Hematopoietic multipotent progenitor cell treated with erythropoietin and hydrocortisone succinate and interleukin-3 and kit ligand, for 4 days (in vitro differentiated cells): ENCODE results near the gene TFAP2A.

Source experiments
- DNase-seq: peaks from one replicate; pipeline ENCODE4 v3.0.0-alpha.2; 2015

TFAP2A gene

DNA sequence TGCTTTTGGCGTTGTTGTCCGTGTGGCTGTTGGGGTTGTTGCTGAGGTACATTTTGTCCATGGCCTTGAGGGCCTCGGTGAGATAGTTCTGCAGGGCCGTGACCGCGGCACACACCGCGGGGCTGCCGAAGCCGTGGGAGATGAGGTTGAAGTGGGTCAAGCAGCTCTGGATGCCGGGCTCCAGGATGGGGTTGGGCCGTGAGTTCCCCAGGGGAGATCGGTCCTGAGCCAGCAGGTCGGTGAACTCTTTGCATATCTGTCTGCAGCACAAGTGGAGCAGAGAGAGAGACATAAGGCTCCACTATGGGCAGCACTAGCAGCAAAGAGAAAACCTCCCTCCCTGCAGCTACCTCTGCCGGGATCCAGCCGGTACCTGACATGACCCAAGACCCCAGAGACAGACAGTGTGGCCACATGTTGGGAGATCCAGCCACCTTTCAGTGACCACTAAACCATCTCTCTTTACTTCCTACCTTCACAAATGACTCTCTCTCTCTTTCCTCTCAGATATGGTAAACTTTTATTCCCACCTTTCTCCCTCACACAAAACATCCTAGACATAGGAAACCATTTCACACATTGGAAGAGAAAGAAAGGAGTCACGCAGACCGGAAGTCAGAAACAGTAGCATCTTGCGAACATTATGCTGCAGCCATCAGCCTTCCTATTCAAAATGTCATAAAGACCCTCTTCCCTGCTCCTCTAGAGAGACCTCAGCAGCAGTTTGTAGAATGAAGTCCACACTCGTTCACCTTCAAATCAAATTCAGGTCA, 16.2 kb downstream of the TFAP2A start:
- no peak for DNase-seq

DNA sequence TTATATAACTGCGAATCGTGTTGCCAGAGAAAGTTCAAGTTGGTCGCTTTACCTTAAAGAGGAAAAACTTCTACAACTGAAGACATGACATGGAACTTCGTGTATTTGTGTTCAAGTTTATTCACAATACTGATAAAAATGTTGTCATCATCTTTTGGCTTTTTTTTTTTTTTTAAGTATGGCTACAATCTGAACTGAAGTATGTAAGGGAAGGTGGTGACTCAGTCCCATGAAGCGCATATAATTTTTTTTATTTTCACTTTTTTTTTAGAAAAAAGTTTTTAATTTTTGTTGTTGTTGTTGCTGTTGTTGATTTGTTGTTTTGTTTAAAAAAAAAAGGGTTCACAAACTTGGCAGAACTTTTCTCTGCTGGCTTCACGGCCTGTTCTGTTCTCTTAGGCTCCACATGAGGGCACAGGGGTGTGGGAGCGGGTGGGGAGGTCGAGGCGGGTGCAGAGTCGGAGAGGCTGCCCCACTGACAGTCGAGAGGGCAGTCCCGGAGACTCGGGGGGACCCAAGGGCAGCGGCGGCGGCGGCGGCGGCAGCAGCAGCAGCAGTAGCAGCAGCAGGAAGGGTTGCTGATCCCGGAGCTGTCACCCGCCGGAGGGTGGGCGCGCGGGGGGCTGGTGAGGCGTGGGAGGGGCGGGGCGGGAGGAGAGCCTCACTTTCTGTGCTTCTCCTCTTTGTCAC, 17.0 kb downstream of the TFAP2A start:
- DNase-seq: no peak

DNA sequence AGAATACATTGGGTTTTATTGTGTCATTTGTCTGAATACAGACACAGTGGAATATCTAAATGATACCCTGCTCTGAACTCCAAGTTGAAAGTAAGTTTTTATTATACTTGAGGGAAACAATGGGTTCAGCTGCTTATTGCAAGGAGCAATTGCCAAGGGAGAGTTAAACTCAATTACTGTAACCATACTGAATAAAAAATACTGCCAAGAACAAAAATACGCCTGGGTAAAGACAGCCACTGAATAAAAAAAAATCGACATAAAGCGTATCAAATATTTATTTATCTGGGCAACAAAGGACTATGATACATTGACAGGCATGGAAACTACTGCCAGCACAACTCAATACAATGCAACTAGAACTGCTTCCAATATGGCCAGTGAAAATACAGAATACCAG, 18.1 kb downstream of the TFAP2A start:
- DNase-seq: no peak

DNA sequence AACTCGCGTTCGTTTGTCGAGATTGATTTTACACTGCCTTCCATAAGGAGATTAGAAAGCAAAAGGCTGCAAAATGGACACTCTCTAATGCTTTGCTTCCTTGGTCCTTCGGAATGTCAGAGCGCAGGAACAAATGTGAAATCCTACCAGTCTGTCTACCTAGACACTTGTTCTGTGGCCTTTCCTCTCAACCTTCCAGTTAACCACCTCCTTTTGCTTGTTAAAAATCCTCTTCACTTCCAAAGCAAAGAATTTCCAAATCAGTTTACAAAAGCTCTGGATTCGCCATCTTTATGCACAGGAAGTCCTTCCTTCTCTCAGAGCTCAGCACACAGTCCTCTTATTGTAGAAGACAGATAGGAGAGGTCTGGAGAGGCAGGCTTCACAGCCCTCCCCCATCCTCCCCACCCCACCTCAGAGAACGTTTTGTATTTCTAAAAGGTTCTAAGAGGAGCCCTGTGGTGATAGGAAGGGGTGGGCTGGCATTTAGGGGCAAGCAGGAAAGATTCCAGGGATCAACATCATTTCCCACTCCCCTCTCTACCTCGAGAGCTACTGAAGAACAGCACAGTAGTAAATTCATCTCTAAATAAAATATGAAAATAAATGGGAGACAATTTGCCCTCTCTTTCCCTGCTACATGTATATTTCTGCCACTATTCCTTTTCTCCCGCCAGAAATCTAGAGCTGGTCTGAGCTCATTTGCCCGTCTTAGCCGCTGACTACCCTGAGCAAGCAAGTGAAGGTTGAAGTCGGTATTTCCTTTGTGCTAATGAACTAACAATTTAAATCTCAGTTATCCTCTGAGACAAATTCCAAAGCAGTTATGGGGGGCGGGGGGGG, 18.9 kb downstream of the TFAP2A start:
- DNase-seq: no peak

DNA sequence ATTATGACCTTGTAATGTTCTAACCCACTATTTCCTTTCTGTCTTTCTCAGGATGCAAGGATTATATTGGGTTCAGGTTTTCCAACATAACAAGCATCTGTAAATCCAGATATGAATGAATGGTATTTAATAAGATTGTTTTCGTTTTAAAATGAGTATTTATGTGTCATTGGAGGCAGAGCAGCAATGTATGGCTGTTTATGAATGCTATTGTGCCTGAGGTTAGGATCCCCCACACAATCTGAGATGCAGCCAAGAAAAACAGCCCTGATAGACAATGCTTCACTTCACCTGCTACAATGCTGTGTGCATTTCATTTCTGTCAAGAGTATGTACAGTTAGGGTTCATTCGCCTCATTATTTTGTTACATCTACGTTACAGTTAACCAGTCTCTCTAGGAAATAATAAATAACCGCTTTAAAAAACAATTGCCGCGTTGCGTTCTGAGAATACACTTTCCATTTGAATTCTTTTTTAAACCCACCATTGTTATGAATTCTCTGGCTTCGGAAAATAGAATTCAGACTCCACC, 19.6 kb downstream of the TFAP2A start:
- DNase-seq: no peak

DNA sequence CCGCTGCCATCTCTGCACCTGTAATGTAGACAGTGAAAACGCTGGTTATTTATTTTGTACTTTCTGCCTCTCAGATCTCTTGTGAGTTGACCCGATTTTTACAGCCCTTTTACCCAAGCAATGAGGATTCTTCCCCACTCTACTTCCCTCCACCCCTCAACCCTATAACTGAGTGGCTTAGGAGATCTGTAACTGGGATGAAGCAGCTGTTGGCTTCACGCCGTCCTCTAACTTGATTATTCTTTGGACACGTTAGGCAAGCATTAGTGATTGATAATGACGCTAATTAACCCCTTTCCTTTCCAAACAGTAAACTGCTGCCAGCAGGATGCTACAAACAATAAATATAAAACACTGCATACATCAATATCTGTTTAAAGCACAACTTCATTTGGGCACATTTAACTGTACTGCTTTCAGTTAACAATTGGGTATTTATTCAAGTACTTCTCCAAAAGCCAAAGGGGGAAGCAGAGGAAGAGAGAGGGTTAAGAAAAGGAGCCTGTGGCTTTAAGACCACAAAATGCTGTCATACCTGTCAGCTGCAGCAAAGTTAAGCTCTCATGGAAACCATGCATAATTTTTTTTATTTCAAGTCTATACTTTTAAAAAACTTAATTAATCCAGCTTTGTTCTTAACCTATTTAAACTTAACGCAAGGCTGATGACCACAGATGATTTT, 21.2 kb downstream of the TFAP2A start:
- DNase-seq: no peak

DNA sequence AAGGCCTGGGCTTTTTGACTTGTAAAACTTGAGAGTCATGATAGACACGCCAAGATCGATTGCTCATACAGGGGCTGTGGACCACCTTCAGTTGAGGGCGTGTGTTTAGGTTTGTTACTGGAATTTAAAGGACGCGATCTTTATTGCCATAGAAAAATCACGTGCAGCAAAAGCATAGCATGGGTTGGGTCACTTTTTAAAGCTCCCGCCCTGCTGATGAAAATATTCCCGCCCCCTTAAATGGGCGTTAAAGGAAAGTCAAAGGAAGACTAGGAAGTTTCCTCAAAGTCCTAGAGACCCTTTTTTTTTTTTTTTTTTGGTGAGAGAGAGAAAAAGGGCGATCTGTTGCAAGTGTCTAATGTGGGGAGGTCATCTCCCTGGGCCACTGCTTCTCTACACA, 23.1 kb downstream of the TFAP2A start:
- no peak for DNase-seq

DNA sequence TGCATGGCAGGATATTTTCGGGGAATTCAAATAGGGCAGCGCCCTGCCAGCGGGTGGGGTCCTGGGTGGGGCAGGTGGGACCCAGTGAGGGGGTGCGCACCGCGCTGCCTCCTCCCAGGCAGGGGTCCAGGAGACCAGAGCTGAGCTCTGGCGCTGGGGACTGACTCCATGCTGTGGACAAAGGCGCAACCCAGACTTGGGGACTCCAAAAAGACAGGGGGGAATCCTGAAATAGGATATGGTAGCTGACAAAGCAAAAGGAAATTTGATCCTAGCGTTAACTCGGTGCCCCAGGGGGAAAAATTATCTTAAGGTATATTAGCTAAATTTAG, 23.6 kb downstream of the TFAP2A start:
- DNase-seq: no peak

DNA sequence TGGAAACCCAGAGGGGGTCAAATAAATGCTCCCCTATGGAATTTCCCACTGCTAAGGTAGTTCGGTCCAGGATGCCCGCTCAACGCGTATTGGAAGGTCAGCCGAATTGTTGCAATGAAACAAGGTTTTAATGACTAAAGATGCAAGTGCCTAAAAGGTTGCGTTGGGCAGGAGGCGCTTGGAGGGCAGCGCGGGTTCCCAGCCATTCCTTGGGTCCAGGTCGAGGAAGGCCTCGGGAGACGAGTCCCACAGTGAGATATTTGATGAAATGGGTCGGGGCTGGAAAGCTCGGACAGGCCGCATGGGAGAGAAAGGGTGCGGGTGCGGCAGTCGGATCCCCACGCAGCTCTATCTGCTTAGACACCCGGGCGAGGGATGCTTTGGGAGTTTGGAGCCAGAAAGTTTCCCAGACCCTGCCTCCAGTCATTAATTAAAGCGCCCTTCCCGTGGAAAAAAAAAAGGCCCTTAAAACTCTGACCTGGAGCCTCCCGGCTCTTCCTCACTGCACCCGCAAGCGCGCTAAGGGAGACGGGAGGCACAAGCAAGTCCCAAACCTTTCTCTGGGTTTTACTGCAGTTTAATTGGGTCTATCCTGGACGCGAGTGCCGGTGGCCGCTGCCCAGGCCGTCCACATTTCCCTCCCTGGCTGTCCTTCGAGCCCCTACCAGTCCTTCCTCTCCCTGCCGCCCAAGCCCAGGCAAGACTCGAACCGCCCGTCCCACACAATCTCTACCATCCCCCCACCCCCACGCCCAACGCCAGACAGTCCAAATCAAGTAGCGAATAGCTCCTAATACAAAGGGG, 24.2 kb downstream of the TFAP2A start:
- no peak for DNase-seq

DNA sequence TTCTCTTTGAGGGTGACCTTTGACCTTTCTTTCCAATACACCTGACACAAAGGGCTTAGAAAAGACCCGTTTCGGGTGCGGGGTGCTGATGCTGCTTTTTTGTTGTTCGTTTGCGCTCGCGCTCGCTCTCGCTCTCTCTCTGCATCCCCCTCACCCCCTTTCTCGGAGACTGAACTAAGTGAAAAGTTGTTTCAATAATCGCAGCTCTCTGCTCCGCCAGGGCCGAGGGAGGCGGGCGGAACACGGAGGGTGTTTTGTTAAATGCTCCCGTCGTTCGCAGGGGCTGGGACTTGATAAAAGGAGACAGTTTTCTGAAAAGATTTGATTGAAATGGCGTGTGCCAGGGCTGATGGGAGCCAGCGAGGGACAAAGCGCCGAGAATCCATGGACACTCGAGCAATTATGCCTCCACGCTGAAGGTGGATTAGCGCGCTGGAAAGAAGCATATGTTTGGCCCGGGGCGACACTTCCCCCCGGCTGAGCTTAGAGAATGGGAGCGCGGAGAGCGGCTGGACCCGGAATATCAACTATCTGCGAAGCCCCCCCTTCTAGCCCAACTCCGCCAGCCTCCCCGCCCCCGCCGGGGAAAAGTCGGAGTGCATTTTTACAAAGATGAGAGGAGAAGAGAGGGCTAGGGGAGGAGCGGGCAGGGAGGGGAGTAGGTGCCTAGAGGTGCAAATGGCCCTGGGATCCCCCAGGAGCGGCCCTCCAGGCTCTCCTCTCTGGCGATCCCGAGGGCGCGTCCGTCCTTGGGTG, 25.0 kb downstream of the TFAP2A start:
- DNase-seq: no peak

DNA sequence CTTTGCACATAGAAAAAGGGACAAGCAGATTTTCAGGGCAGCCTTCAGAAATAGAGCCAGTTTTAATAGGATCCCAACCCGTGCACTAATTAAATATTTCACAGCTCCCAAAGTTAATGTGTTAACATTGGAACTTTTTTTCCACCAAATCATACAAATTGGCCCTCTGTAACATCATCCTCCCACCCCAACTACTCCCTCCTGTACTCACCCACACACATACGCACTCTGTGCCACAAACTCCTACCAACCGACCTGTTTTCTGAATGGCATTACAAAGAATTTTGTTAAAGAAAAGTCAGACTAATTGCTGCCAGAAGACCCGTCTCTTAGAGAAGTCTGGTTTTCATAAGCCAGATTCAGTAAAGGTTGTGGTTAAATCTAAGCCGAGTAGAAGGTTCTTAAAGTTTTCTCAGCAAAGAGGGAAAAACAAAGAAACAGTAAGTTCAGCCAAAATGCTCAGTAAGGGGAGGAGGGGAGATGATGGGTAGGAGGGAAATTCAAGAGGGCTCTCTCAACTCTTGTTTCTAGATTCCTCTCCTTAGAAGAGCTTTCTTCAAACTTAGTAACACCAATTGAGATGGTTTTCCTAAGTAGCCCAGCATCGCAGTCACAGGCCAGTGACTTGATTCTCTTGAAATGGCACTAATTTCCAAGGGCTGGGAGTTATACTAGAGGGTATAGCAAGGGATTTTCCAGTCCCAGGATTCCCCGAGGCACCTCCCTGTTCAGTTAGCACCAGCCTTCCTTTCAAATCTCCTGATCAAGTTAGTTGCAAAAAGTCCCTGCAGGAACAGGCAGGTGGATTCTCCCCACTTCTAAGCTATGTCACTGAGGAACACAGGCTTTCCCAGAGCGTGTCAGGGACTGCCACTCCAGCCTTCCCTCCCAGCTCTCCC, 27.9 kb downstream of the TFAP2A start:
- no peak for DNase-seq

DNA sequence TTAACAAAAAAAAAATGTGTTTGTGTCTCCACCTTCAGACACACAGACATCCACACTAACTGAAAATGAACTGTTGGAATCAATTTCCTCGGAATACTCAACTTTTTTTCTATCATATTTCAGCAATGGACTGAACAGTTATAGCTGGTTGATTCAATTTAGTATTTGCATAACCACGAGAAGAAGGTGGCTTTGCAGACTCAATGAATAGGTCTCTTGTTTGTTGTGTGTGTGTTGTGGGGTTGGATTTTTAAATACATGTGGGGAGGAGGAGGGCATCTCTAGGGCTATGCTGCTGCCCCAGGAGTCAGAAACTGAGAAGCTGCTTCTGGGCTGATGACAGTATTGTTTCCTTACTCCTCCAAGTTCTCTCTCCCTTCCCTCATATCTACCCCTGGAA, 28.7 kb downstream of the TFAP2A start:
- no peak for DNase-seq

DNA sequence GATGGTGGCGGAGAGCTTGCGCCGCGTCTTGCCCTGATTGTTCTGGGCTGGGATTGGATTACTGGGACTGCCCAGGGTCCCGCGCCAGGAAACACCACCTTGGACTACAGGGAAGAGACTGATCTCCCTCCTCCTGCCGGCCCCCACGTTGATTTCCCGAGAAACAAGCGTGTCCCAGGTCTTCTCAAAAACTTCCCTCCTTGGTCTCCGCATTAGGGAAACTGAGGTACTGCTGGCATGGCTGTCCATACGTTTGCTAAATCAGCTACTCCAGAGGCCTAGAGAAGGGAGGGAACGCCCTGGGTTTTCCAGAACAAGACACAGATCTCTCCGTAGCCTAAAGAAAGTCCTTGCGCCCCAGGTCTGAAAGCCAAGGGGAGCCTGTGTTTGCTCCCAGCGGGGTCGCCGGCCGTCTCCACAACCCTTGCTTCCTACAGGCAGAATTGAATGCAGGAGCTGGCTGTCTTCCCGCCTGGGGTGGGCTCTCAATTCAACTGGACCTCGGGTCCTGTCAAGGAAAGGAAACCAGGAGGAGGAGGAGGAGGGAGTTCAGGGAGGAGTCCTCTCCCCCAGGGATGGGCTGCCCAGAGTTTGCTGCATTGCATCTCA, 29.2 kb downstream of the TFAP2A start:
- no peak for DNase-seq

DNA sequence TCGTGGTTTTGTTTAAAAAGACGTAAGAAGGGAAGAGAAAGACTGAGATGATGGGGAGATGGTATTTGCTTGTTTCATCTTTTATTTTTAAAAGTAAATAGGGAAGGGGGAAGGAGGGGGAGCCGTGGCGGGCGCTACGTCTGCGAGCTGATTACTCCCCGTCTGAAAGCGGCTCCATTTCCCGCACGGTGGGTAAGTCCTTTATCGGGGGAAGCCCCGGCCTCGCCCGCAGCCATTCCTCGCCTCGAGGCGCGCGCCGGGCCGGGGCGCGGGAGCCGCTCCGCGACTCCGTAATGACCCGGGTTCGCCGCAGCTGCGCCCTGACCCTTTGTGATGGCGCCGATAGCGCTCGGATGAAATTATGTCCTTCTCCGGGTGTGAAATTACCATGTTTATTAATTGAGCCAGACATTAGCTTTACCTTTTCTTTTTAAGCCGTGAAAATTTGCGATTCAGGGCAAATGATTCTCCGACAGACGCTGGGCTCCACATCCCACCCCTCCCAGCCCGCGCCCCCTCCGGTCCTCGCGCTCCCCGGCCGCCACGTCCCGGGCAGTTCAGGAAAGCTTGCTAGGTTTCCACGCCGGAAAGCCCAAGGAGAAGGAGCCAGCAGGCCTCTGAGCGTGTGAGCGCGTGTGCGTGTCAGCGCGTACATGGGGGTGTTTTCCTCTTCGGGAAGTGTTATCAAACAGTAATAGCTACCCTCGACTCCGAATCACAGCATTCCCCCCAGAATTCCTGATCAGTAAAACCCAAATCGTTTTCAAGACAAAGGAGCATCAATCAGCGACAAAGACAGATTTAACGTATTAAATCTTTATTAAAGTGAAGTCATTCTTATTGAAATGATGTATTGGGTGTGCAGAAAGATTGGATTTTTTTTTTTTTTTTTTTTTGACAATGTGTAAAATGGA, 30.0 kb downstream of the TFAP2A start:
- DNase-seq: no peak

DNA sequence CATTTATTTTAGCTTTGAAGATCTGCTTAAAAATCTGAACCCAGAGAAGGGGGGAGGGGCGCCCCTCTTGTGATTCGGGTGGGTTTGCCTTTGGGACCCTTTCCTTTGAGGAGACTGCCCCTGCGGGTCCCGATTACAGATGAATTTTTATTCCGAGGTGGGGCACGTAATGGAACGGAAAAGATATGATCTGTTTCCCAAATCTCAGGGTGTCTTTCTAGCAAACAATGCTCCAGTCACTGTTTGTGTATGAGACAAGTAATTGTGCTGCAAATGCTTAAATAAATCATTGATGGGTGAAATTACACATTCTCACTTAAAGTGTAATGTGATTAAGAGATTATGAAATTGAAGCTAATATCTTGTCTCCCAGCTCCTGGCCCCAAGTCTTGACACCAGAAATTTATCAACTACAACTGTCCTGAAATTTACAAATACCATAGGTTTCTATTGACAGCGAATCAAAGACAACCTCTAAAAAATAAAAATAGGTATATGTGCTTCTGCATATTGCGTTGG, 30.7 kb downstream of the TFAP2A start:
- DNase-seq: no peak

DNA sequence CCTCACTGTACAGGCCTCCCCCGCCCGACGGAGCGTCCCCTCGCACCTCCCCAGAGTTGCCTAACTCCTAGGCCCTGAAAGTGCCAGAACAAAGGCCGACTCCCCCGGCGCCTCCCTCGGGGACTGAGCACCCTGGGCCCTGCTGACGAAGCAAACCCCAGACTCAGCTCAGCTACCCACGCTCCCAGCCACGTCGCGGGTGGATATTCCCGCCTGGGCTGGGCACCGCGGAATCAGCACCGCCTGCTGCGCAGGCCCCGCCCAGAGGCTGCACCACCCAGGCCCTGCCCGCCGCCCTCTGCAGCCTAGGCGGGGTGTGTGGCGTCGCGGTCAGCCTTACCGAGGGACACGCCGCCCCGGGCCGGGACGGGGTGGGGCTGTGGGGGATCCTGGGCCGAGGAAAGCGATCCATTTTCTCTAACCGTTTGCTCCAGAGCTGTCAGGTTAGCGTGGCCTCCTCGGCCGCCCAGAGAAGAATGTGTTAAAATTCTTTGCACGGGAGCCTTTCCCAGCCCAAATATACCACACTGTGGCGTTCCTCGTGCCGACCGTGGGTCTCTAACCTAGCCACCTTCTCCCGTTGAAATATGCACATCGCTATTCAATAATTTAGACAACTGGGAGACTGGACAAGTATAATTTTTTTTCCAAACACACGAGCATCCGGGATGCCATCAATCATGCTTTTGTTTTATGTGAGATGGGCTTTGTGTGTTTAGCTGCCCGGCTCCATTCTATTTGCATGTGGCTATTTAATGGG, 31.4 kb downstream of the TFAP2A start:
- no peak for DNase-seq

DNA sequence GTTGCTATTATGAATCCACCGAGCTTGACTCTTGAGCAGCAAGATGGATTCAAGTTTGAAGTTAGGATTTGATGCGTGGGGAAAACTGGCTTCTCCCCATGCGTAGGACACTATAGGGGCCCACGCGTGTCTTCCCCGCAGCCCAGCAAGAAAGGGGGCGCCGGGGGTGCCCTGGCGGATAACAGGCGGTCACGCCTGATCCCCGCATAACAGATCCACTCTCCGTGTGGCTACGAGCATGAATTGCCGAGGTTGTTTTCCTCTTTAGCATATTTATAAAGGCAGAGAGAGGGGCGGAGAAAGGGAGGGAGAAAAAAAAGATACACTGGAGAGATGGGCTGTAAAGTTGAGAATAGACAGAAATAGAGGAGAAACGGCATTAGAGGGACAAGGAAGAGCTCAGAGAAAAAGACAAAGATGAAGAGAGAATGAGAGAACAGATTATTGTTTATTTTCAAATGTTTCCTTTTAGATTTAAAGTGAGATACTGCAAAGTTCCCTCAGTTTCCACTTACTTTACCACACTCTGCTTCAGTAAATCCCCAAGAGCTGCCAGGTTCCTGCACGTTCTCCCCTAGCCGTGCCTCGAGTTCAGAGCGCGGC, 32.0 kb downstream of the TFAP2A start:
- DNase-seq: no peak
